B cell (primary cell): ENCODE measurements around the gene SERTAD2.

Source experiments
- CTCF ChIP-seq: fragments of 200-600 bp; IDR thresholded peaks from one replicate; pipeline ENCODE4 v1.8.0; 2022; ENCODE audit warnings: antibody characterized with exemption, mild to moderate bottlenecking
- EZH2 ChIP-seq: IDR thresholded peaks from 2 replicates; pipeline ENCODE4 v1.6.1; 2012; ENCODE audit warnings: borderline replicate concordance, low read depth, mild to moderate bottlenecking, moderate library complexity, low read length; ENCODE audit not compliant: insufficient read depth, poor library complexity, severe bottlenecking

- TF ChIP-seq EZH2 (no peak), CTCF (no peak)
Measured at GRCh38 chr2:64670047-64670446, 16.3 kb upstream of the SERTAD2 start.
